NB4 (cell line): Measurements from ENCODE around the gene NWD2.

Experiments
- MAX ChIP-seq: IDR thresholded peaks from 2 replicates; pipeline ENCODE4 v1.6.1; 2011; ENCODE audit warnings: low read depth, low read length
- MYC ChIP-seq: IDR thresholded peaks from 2 replicates; pipeline ENCODE4 v1.6.1; 2011; ENCODE audit warnings: low read depth, low read length
- POLR2A ChIP-seq: IDR thresholded peaks from 2 replicates; pipeline ENCODE4 v1.6.1; 2011; ENCODE audit warnings: mild to moderate bottlenecking; ENCODE audit not compliant: insufficient read length; ENCODE audit errors: extremely low read depth
- TF ChIP-seq, protein P1 (sequence below): IDR thresholded peaks from one replicate; pipeline ENCODE4 v1.5.1; 2012; ENCODE audit warnings: low read depth, low read length

DNA sequence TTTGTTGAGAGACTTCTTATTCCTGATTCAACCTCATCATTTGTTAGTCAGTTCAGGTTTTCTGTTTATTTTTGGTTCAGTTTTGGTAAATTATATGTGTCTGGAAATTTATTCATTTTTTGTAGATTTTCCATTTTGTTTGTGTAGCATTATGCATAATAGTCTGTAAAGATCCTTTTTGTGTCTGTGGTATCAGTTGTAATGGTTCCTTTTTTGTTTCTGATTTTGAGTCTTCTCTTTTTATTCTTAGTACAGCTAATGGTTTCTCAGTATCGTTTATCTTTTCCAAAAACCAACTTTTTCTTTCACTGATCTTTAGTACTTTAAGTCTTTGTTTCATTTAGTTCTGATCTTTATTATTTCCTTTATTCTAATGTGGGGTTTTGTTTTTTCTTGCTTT is 61.4 kb downstream of the NWD2 start:
- TF ChIP-seq, protein P1, sequence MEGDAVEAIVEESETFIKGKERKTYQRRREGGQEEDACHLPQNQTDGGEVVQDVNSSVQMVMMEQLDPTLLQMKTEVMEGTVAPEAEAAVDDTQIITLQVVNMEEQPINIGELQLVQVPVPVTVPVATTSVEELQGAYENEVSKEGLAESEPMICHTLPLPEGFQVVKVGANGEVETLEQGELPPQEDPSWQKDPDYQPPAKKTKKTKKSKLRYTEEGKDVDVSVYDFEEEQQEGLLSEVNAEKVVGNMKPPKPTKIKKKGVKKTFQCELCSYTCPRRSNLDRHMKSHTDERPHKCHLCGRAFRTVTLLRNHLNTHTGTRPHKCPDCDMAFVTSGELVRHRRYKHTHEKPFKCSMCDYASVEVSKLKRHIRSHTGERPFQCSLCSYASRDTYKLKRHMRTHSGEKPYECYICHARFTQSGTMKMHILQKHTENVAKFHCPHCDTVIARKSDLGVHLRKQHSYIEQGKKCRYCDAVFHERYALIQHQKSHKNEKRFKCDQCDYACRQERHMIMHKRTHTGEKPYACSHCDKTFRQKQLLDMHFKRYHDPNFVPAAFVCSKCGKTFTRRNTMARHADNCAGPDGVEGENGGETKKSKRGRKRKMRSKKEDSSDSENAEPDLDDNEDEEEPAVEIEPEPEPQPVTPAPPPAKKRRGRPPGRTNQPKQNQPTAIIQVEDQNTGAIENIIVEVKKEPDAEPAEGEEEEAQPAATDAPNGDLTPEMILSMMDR = no peak
- TF ChIP-seq POLR2A (no peak), MYC (no peak), MAX (no peak)
